Upper lobe of right lung (tissue), 1 donor: Measurements from ENCODE around the gene MYO7B. TPM values are rescaled to one million over a fixed set of nuclear protein-coding genes. Genes with fewer than 3 reads are reported as not detected.

Source experiments
- ATAC-seq: fragments of 200-7000 bp; cut with Tn5 transposase; one replicate; pipeline ENCODE4 v1.9.1; 2020; ENCODE audit warnings: mild to moderate bottlenecking, moderate library complexity
- DNase-seq: peaks from one replicate; pipeline ENCODE4 v3.0.0-alpha.2; 2020
- H3K27ac ChIP-seq: fragments of 200-600 bp; one replicate; pipeline ENCODE4 v1.8.0; 2022
- H3K27me3 ChIP-seq: fragments of 200-600 bp; one replicate; pipeline ENCODE4 v1.8.0; 2022; ENCODE audit warnings: mild to moderate bottlenecking
- H3K36me3 ChIP-seq: fragments of 200-600 bp; one replicate; pipeline ENCODE4 v1.8.0; 2022
- H3K4me1 ChIP-seq: fragments of 200-600 bp; one replicate; pipeline ENCODE4 v1.8.0; 2022
- H3K4me3 ChIP-seq: fragments of 200-600 bp; one replicate; pipeline ENCODE4 v1.8.0; 2022; ENCODE audit warnings: mild to moderate bottlenecking
- H3K9me3 ChIP-seq: fragments of 200-600 bp; one replicate; pipeline ENCODE4 v1.8.0; 2022
- CTCF ChIP-seq: fragments of 200-600 bp; IDR thresholded peaks from one replicate; pipeline ENCODE4 v1.8.0; 2022; ENCODE audit warnings: antibody characterized with exemption
- intact Hi-C: fragments of 100-400 bp; cut with DNase I; formaldehyde crosslinking; loops from one replicate; pipeline ENCODE4 v1.11.0; 2022
- total RNA-seq: library from RNA; stranded (reverse); fragmentation: NEBNext Ultra II Directional; extraction: Animal tissue kit (Norgen Biotek cat#: 25700); gene quantifications from one replicate; pipeline ENCODE4 v1.2.1, GENCODE V29; 2021
- donor health status: DM: no; HTN: yes; CAD: no; lungs with severe emphysema.

The MYO7B gene
- total RNA-seq, 1 donor from 2014 or later, result 2.2 TPM

- no peak for TF ChIP-seq CTCF
- peak; percentile 22 for ATAC-seq
- Histone ChIP-seq H3K27ac (no peak overlapping the region), H3K27me3 (no peaks in the 10 kb centered on the region), H3K4me1 (no peaks in the 10 kb centered on the region), H3K4me3 (no peak overlapping the region), H3K9me3 (no peaks in the 10 kb centered on the region), H3K36me3 (no peaks in the 10 kb centered on the region)
- DNase-seq, result no peak
- intact Hi-C loops, result no loop called here
Observed at GRCh38 chr2:127560201-127560930, 24.9 kb downstream of the MYO7B start.

- Histone ChIP-seq H3K9me3 (no peaks in the 10 kb centered on the region), H3K4me1 (no peaks in the 10 kb centered on the region), H3K27ac (no peak overlapping the region), H3K27me3 (no peaks in the 10 kb centered on the region), H3K4me3 (no peak overlapping the region), H3K36me3 (no peaks in the 10 kb centered on the region)
- intact Hi-C loops, result no loop called here
- TF ChIP-seq CTCF, result no peak
- ATAC-seq, result no peak
- DNase-seq, result no peak
Observed at GRCh38 chr2:127560931-127561280, 25.4 kb downstream of the MYO7B start.

GRCh38 chr2:127561371-127561770, 25.9 kb downstream of the MYO7B start:
- ATAC-seq, result no peak
- no peak for DNase-seq
- TF ChIP-seq CTCF, result no peak

GRCh38 chr2:127562936-127563335, 27.5 kb downstream of the MYO7B start:
- peak; percentile 52 for ATAC-seq

More at GRCh38 chr2:127561371-127561770, 25.9 kb downstream of the MYO7B start:
- Histone ChIP-seq H3K4me3 (no peak overlapping the region), H3K9me3 (no peaks in the 10 kb centered on the region), H3K27ac (no peak overlapping the region), H3K4me1 (no peaks in the 10 kb centered on the region), H3K27me3 (no peaks in the 10 kb centered on the region), H3K36me3 (no peaks in the 10 kb centered on the region)
- intact Hi-C loops, result no loop called here

GRCh38 chr2:127563458-127564428, 28.3 kb downstream of the MYO7B start:
- ATAC-seq (peak; percentile 34), DNase-seq (no peak)
- TF ChIP-seq CTCF, result no peak
- no peaks in the 10 kb centered on the region for H3K36me3 ChIP-seq
- no peak overlapping the region for H3K4me3 ChIP-seq
- H3K27ac ChIP-seq, result no peak overlapping the region
- intact Hi-C loops, result no loop called here
- H3K4me1 ChIP-seq, result no peaks in the 10 kb centered on the region
- H3K9me3 ChIP-seq, result no peaks in the 10 kb centered on the region
- no peaks in the 10 kb centered on the region for H3K27me3 ChIP-seq

More at GRCh38 chr2:127562936-127563335, 27.5 kb downstream of the MYO7B start:
- no peak for DNase-seq
- Histone ChIP-seq H3K4me3 (no peak overlapping the region), H3K36me3 (no peaks in the 10 kb centered on the region), H3K27me3 (no peaks in the 10 kb centered on the region), H3K9me3 (no peaks in the 10 kb centered on the region), H3K27ac (no peak overlapping the region), H3K4me1 (no peaks in the 10 kb centered on the region)
- intact Hi-C loops, result no loop called here
- no peak for TF ChIP-seq CTCF
